GM19351 (cell line): ENCODE results near the gene ACBD4.

ENCODE experiments used
- ATAC-seq: cut with Tn5 transposase; IDR thresholded peaks from one replicate; pipeline ENCODE4 v1.9.1; 2021; ENCODE audit warnings: mild to moderate bottlenecking, moderate library complexity; ENCODE audit not compliant: unreplicated experiment

ACBD4 gene

GRCh38 chr17:45177563-45177962 is 42.1 kb downstream of the ACBD4 start:
- no peak for ATAC-seq

GRCh38 chr17:45184144-45184543 is 48.7 kb downstream of the ACBD4 start:
- no peak for ATAC-seq

- ATAC-seq, result no peak
Observed at GRCh38 chr17:45186801-45187354, 51.4 kb downstream of the ACBD4 start.

DNA sequence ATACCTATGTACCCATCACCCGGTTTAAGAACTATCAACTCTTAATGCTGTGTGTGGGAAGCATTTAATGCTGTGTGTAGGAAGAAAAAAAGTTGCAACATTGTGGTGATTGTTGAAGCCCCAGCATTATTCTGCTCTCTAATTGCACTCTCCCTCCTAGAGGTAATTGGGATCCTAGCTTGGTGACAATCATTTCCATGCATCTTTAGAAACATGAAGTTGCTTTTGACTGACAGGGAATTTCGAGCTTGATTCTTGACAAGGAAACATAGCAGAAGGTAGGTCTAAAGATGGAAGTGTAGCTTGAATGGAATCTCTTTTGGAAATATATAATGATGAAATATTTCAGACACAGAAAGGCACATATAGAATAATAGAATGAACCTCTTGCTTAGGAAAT is 53.5 kb downstream of the ACBD4 start:
- ATAC-seq, result no peak

DNA sequence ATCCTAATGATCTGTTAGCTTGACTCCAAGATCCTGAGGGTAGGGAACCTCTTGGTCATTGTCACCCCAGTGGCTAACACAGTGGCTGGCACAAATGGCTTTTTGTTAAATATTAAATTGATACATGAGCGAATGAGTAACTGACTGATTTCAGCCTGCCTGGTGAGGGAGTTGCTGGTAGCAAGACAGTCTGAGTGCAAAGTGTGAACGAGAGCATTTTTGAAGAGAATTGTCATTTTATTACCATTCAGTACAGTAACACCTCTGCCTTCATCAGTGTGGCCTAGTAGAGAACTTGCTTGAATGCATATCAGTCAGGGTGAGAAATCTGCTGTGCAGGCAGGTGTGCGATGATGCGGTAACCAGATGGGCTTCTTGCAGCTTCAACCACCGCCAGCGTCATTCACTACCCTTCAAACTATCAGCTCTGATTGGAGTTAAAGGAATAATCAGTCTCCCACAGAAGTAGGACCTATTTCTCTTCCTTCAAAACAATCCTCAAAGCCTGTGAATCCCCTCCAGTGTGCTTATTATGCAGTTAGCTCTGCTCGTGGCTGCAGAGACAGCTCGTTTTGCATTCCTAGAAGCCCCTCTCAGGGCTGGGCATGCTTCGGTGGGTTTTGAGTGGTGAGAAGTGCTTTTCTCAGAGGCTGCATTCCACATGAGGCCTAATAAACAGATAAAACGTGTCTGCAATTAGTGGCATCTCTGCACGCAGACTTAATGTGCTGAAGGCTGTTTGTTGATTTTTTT is 55.2 kb downstream of the ACBD4 start:
- no peak for ATAC-seq
